GM13976 (cell line): ENCODE measurements around the gene TLDC2.

Experiments used
- DNase-seq: peaks from one replicate; pipeline ENCODE4 v3.0.0; 2012; ENCODE audit warnings: low spot score
- CTCF ChIP-seq: IDR thresholded peaks from 2 replicates; pipeline ENCODE4 v1.5.1; 2012; ENCODE audit warnings: borderline replicate concordance, mild to moderate bottlenecking; ENCODE audit not compliant: insufficient read depth; ENCODE audit errors: extremely low read depth, missing control alignments, control extremely low read depth
- in situ Hi-C: fragments of 300-500 bp; cut with MboI; formaldehyde crosslinking; loops from one replicate; pipeline ENCODE4 v1.12.0; 2022; ENCODE audit warnings: low sequenced_read_pairs, mixed read lengths, inconsistent platforms; ENCODE audit not compliant: unreplicated experiment

Gene TLDC2

GRCh38 chr20:36856691-36857635, 19.0 kb upstream of the TLDC2 start:
- in situ Hi-C loops: no loop called here
- TF ChIP-seq CTCF: no peak
- no peak for DNase-seq

- DNase-seq: no peak
- no peak for TF ChIP-seq CTCF
- in situ Hi-C loops: no loop called here
These were observed 16.7 kb upstream of the TLDC2 start for GRCh38 chr20:36859282-36859555.

GRCh38 chr20:36859700-36860330, 16.1 kb upstream of the TLDC2 start:
- no peak for TF ChIP-seq CTCF
- in situ Hi-C loops: no loop called here
- no peak for DNase-seq

GRCh38 chr20:36860339-36860738, 15.6 kb upstream of the TLDC2 start:
- DNase-seq: no peak
- in situ Hi-C loops: no loop called here
- TF ChIP-seq CTCF: no peak

- no peak for TF ChIP-seq CTCF
- in situ Hi-C loops: no loop called here
- no peak for DNase-seq
These were observed 14.9 kb upstream of the TLDC2 start for GRCh38 chr20:36860811-36861624.

GRCh38 chr20:36861625-36861874, 14.4 kb upstream of the TLDC2 start:
- in situ Hi-C loops: no loop called here
- no peak for DNase-seq
- TF ChIP-seq CTCF: no peak
